BLaER1 treated with 17β-estradiol and CSF1 and Interleukin-3, amounts not matched to agents 10 nM and 100 nM (cell line): ENCODE measurements around the gene FANCE.
A peak's percentile ranks its signal among the peaks of the same experiment; 100 is the strongest.

Experiments
- H3K27ac ChIP-seq, 11 experiments: shearing (Covaris generic); formaldehyde crosslinking; 2 replicates each; pipeline ENCODE4 v1.8.1; 2022
- H3K27me3 ChIP-seq, 11 experiments: shearing (Covaris generic); formaldehyde crosslinking; 2 replicates each; pipeline ENCODE4 v1.8.1; 2022
- H3K36me3 ChIP-seq, 11 experiments: shearing (Covaris generic); formaldehyde crosslinking; 2 replicates each; pipeline ENCODE4 v1.8.1; 2022
- H3K4me1 ChIP-seq, 10 experiments: shearing (Covaris generic); formaldehyde crosslinking; 2 replicates each; pipeline ENCODE4 v1.8.1; 2022
- H3K4me2 ChIP-seq, 11 experiments: shearing (Covaris generic); formaldehyde crosslinking; 2 replicates each; pipeline ENCODE4 v1.8.1; 2022
- H3K4me3 ChIP-seq, 10 experiments: shearing (Covaris generic); formaldehyde crosslinking; 2 replicates each; pipeline ENCODE4 v1.8.1; 2022
- H3K9ac ChIP-seq, 11 experiments: shearing (Covaris generic); formaldehyde crosslinking; 2 replicates each; pipeline ENCODE4 v1.8.1; 2022
- H3K9me3 ChIP-seq, 11 experiments: shearing (Covaris generic); formaldehyde crosslinking; replicated peaks in 1 of 11; 2 replicates each; pipeline ENCODE4 v1.8.1; 2022
- H4K20me1 ChIP-seq, 11 experiments: shearing (Covaris generic); formaldehyde crosslinking; 2 replicates each; pipeline ENCODE4 v1.8.1; 2022
- Cebpa-rat ChIP-seq, 11 experiments: shearing (Covaris generic); IDR thresholded peaks; 2 replicates each; pipeline ENCODE4 v1.8.1; 2022

The FANCE gene

DNA sequence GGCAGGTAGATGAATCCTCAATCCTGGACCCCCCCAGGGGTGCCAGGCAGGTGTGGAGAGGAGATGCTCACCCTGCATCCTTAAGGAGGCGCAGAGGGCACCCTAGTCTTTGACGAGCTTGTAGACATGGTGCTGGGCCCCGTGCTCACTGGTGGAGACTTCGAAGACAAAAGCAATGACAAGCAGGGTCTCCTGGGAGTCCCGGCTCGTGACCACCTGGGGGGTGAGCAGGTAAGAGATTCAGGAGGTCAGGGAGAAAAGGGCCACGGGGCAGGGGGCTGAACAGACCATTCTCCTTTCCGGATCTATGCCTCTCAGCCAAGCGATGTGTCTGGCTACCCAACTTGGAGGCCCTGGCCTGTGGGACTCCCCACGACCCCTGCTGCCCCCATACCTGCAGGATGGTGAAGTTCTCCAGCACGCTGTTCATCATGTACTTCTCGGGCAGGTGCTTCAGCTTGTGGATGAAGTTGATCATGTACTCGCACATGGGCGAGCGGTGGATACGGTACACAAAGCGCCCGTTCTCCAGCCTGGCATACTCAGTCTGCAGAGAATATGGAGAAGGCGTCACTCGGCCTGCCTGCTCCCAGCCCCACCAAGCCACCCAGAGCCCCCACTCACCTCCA, 22.9 kb downstream of the FANCE start:
- Histone ChIP-seq H3K4me1 (peaks cover 17 to 39% (median 23%) of the 10 kb centered on the region in 10 experiments), H3K36me3 (peaks cover 34 to 54% (median 50%) of the 10 kb centered on the region in 11 experiments), H3K9me3 (no peaks in the 10 kb centered on the region), H3K4me3 (no peak overlapping the region), H3K4me2 (no peak overlapping the region), H3K27me3 (no peaks in the 10 kb centered on the region), H3K27ac (no peak overlapping the region), H4K20me1 (peaks cover 41 to 84% (median 64%) of the 10 kb centered on the region in 11 experiments), H3K9ac (no peak overlapping the region)
- TF ChIP-seq Cebpa-rat (IDR thresholded peaks at IDR 0.05), result no peak

GRCh38 chr6:35475573-35475972, 23.4 kb downstream of the FANCE start:
- Histone ChIP-seq H3K36me3 (peaks cover 29 to 49% (median 45%) of the 10 kb centered on the region in 11 experiments), H3K27ac (no peak overlapping the region), H3K4me1 (peaks cover 12 to 36% (median 18%) of the 10 kb centered on the region in 10 experiments), H3K27me3 (no peaks in the 10 kb centered on the region), H3K4me3 (no peak overlapping the region), H4K20me1 (peaks cover 36 to 79% (median 59%) of the 10 kb centered on the region in 11 experiments), H3K9me3 (no peaks in the 10 kb centered on the region), H3K4me2 (no peak overlapping the region), H3K9ac (no peak overlapping the region)
- no peak for TF ChIP-seq Cebpa-rat (IDR thresholded peaks at IDR 0.05)

DNA sequence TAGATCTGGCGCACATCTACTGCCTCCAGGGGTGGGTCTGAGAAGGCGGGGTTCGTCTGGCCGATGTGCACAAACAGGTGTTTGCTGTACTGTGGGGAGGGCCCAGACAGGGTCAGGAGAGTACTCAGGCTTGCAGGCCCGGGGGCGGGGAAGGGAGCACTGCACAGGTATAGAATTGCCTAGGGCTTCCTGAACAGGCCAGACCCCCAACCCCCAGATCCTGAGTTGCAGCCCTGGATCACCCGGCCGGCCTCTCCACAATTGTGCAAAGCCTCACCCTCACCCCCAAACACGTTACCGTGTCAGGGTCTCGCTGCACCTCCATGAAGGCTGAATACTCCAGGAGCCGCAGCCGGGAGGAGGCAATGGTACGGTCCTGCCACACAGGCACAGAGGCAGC, 23.9 kb downstream of the FANCE start:
- H3K4me3 ChIP-seq, result no peak overlapping the region
- peaks cover 8 to 32% (median 14%) of the 10 kb centered on the region in 10 experiments for H3K4me1 ChIP-seq
- peaks cover 25 to 44% (median 40%) of the 10 kb centered on the region in 11 experiments for H3K36me3 ChIP-seq
- H3K9ac ChIP-seq, result no peak overlapping the region
- no peak overlapping the region for H3K4me2 ChIP-seq
- no peak for TF ChIP-seq Cebpa-rat (IDR thresholded peaks at IDR 0.05)
- peaks cover 31 to 75% (median 55%) of the 10 kb centered on the region in 11 experiments for H4K20me1 ChIP-seq
- H3K27ac ChIP-seq, result no peak overlapping the region
- no peaks in the 10 kb centered on the region for H3K9me3 ChIP-seq
- no peaks in the 10 kb centered on the region for H3K27me3 ChIP-seq

DNA sequence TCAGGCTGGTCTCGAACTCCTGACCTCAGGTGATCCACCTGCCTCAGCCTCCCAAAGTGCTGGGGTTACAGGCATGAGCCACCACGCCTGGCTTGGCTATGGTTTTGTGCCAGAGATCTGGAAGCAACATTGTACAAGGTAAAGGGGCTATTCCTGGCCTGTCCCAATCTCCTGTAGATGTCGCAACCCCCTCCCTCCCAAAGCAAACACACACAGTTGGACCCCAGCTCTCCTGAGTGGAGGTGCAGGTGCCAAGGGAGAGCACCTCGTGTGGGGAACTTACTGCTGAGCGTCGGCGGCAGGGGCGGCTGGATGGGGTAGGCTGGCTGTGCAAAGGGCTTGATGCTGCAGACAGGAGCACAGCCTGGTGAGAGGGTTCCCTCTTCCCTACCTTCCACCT, 24.9 kb downstream of the FANCE start:
- H3K9ac ChIP-seq, result no peak overlapping the region

DNA sequence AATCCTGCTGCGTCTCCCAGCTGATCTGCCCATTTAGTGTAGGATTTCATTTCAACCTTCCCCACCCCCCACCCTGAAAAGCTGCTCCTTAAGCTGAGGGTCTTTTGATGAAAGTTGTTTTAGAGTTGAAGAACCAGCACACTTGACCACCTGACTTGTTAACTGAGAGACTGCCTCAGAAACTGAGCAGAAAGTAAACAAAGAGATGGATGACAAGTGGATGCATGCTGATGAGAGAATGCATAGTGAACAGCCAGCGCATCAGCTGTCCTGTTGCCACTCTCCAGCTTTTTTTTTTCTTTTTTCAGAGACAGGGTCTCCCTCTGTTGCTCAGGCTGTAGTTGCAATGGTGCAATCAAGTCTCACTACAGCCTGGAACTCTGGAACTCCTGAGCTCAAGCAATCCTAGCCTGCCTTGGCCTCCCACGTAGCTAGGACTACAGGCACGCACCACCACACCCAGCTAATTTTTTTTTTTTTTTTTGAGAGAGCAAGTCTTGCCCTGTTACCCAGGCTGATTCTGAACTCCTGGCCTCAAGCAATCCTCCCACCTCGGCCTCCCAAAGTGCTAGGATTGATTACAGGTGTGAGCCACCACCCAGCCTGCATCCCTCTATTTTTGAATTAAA, 25.5 kb downstream of the FANCE start:
- peaks cover 15 to 58% (median 38%) of the 10 kb centered on the region in 11 experiments; a peak in 21 of 22 replicates for H4K20me1 ChIP-seq
- H3K4me1 ChIP-seq, result peaks cover 0 to 15% (median 0%) of the 10 kb centered on the region in 10 experiments; a peak in 5 of 20 replicates
- H3K9me3 ChIP-seq, result no peaks in the 10 kb centered on the region
- peaks cover 8 to 28% (median 24%) of the 10 kb centered on the region in 11 experiments for H3K36me3 ChIP-seq
- no peak overlapping the region for H3K9ac ChIP-seq
- no peak for TF ChIP-seq Cebpa-rat (IDR thresholded peaks at IDR 0.05)
- H3K4me2 ChIP-seq, result no peak overlapping the region
- no peaks in the 10 kb centered on the region for H3K27me3 ChIP-seq
- H3K4me3 ChIP-seq, result no peak overlapping the region
- no peak overlapping the region for H3K27ac ChIP-seq

More for the DNA sequence above, 24.9 kb downstream of the FANCE start:
- peaks cover 0 to 21% (median 4%) of the 10 kb centered on the region in 10 experiments; a peak in 11 of 20 replicates for H3K4me1 ChIP-seq
- H3K27me3 ChIP-seq, result no peaks in the 10 kb centered on the region
- peaks cover 14 to 34% (median 30%) of the 10 kb centered on the region in 11 experiments for H3K36me3 ChIP-seq
- H4K20me1 ChIP-seq, result peaks cover 21 to 65% (median 45%) of the 10 kb centered on the region in 11 experiments; a peak in 21 of 22 replicates
- H3K4me2 ChIP-seq, result no peak overlapping the region
- H3K27ac ChIP-seq, result no peak overlapping the region
- H3K9me3 ChIP-seq, result no peaks in the 10 kb centered on the region
- no peak overlapping the region for H3K4me3 ChIP-seq
- no peak for TF ChIP-seq Cebpa-rat (IDR thresholded peaks at IDR 0.05)

DNA sequence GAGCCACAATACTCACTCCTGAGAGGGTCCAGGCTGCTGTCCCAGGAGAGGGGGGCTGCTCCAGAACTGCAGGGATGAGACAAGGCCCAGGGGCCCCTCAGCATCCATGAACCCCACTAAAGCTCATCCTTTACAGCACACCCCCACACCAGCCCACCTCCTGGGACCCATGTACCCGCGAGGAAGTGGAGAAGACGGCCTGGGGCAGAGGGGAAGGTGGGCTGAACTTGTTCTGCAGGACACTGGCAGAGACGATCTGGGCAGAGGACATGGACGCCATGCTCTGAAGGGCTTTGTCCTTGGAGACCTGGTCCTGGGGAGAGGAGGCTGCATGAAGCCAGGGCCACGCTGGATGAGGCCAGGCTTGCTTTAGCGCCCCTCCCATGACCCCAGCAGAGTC, 26.1 kb downstream of the FANCE start:
- no peak overlapping the region for H3K4me2 ChIP-seq
- no peak overlapping the region for H3K4me3 ChIP-seq
- H3K9me3 ChIP-seq, result no peaks in the 10 kb centered on the region
- H3K27me3 ChIP-seq, result no peaks in the 10 kb centered on the region
- H3K9ac ChIP-seq, result no peak overlapping the region
- no peak overlapping the region for H3K27ac ChIP-seq
- peaks cover 0 to 11% (median 0%) of the 10 kb centered on the region in 10 experiments; a peak in 3 of 20 replicates for H3K4me1 ChIP-seq
- peaks cover 2 to 22% (median 18%) of the 10 kb centered on the region in 11 experiments; a peak in 21 of 22 replicates for H3K36me3 ChIP-seq
- TF ChIP-seq Cebpa-rat (IDR thresholded peaks at IDR 0.05), result no peak
- peaks cover 10 to 52% (median 32%) of the 10 kb centered on the region in 11 experiments; a peak in 21 of 22 replicates for H4K20me1 ChIP-seq

DNA sequence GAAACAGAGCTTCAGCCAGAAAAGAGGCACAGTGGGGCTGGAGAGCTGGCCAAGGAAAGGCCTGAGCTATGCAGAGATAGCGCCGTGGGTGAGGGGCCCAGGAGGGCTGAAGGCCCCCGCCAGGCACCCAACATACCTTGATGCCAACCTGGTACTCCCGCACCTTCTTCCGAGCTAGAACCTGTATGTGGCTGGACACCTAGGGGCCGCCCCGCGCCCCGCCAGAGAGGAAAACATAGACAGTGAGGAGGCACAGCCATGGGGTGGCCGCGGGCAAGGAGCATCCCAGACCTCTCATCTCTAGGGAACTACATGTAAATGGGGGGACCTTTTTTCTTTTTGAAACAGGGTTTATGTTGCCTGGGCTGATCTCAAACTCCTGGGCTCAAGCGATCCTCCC, 28.0 kb downstream of the FANCE start:
- Histone ChIP-seq H3K36me3 (peaks cover 0 to 4% (median 0%) of the 10 kb centered on the region in 11 experiments; a peak in 2 of 22 replicates), H3K4me3 (no peak overlapping the region), H3K27ac (no peak overlapping the region), H3K4me2 (no peak overlapping the region), H3K27me3 (no peaks in the 10 kb centered on the region), H3K9ac (no peak overlapping the region), H3K4me1 (peaks cover 0 to 26% (median 7%) of the 10 kb centered on the region in 10 experiments; a peak in 12 of 20 replicates), H3K9me3 (no peaks in the 10 kb centered on the region), H4K20me1 (peaks cover 0 to 42% (median 13%) of the 10 kb centered on the region in 11 experiments; a peak in 17 of 22 replicates)
- no peak for TF ChIP-seq Cebpa-rat (IDR thresholded peaks at IDR 0.05)

- H3K27ac ChIP-seq, result no peak overlapping the region
- H3K27me3 ChIP-seq, result no peaks in the 10 kb centered on the region
- H4K20me1 ChIP-seq, result peaks cover 0 to 37% (median 3%) of the 10 kb centered on the region in 11 experiments; a peak in 11 of 22 replicates
- TF ChIP-seq Cebpa-rat (IDR thresholded peaks at IDR 0.05), result no peak
- H3K9me3 ChIP-seq, result no peaks in the 10 kb centered on the region
- H3K4me1 ChIP-seq, result peaks cover 0 to 27% (median 8%) of the 10 kb centered on the region in 10 experiments; a peak in 12 of 20 replicates
- no peak overlapping the region for H3K4me2 ChIP-seq
- H3K4me3 ChIP-seq, result no peak overlapping the region
- H3K9ac ChIP-seq, result 0 out of 22 replicates have a peak overlapping the region, but pooled peaks of 2 of the 11 experiments have one; percentile 5 to 22
- no peaks in the 10 kb centered on the region for H3K36me3 ChIP-seq
Measured at GRCh38 chr6:35481226-35481625, 29.1 kb downstream of the FANCE start.

DNA sequence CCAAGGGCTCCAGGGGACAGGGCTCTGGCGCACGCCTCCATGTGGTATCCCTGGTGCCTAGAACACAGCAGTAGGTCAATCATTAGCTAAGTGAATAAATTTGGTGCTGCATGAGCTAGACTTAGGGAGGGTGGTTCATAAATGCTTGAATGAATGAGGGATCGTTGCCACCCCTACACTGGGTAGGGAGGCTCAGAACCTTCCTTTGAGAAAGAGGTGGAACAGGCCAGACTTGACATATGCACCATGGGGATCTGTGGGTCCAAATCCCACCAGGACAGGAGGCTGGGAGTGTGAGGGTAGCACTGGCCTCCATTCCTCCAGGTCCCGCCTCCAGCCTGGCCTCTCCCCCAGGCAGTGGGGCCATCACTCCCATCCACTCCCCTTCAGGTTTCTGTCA, 30.9 kb downstream of the FANCE start:
- Histone ChIP-seq H3K27me3 (no peaks in the 10 kb centered on the region), H3K27ac (no peak overlapping the region), H3K36me3 (no peaks in the 10 kb centered on the region), H3K9ac (no peak overlapping the region), H3K4me1 (peaks cover 7 to 37% (median 16%) of the 10 kb centered on the region in 10 experiments), H3K9me3 (no peaks in the 10 kb centered on the region), H3K4me3 (no peak overlapping the region), H3K4me2 (no peak overlapping the region), H4K20me1 (peaks cover 0 to 28% (median 0%) of the 10 kb centered on the region in 11 experiments; a peak in 4 of 22 replicates)
- no peak for TF ChIP-seq Cebpa-rat (IDR thresholded peaks at IDR 0.05)
